ENCODE results near the gene NRSN1. TPM values are rescaled to one million over a fixed set of nuclear protein-coding genes. Genes with fewer than 3 reads are reported as not detected.

Gene NRSN1
- total RNA-seq, 2 donors from 2014 or later = 0.45 TPM; not detected in 1

DNA sequence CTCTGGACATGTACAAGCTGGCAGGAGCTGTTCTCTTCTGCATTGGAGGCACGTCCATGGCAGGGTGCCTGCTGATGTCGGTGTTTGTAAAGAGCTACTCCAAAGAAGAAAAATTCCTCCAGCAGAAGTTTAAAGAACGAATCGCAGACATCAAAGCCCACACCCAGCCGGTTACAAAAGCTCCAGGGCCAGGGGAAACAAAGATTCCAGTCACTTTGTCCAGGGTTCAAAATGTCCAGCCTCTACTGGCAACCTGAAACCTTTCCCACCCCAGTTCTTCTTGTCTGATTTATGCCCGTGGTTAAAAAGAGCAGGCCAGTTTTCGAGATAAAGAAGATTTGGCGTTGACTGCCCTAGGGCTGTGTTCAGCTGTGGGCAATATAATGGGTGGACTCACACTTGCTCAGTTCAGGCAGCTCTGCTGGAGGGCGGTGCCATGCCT is 19.7 kb downstream of the NRSN1 start:
- 26% methylated on average over 9 of the region's 9 CpGs for WGBS
- H3K9me3 ChIP-seq = no peaks in the 10 kb centered on the region
- TF ChIP-seq POLR2AphosphoS5 (IDR thresholded peaks at IDR 0.05) (no peak), POLR2A (IDR thresholded peaks at IDR 0.05) (no peak)
- TF ChIP-seq, protein P1, sequence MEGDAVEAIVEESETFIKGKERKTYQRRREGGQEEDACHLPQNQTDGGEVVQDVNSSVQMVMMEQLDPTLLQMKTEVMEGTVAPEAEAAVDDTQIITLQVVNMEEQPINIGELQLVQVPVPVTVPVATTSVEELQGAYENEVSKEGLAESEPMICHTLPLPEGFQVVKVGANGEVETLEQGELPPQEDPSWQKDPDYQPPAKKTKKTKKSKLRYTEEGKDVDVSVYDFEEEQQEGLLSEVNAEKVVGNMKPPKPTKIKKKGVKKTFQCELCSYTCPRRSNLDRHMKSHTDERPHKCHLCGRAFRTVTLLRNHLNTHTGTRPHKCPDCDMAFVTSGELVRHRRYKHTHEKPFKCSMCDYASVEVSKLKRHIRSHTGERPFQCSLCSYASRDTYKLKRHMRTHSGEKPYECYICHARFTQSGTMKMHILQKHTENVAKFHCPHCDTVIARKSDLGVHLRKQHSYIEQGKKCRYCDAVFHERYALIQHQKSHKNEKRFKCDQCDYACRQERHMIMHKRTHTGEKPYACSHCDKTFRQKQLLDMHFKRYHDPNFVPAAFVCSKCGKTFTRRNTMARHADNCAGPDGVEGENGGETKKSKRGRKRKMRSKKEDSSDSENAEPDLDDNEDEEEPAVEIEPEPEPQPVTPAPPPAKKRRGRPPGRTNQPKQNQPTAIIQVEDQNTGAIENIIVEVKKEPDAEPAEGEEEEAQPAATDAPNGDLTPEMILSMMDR (IDR thresholded peaks at IDR 0.05) = no peak
- no peak overlapping the region for H3K4me3 ChIP-seq
- H3K27me3 ChIP-seq (replicated peaks; ENCODE audit: insufficient read depth) = no peaks in the 10 kb centered on the region
- H3K4me1 ChIP-seq (replicated peaks) = no peaks in the 10 kb centered on the region
- H3K27ac ChIP-seq = no peak overlapping the region
- intact Hi-C loops (cut with DNase I) = no loop called here
- no peak for DNase-seq (ENCODE audit: low spot score)
- no peaks in the 10 kb centered on the region for H3K36me3 ChIP-seq

DNA sequence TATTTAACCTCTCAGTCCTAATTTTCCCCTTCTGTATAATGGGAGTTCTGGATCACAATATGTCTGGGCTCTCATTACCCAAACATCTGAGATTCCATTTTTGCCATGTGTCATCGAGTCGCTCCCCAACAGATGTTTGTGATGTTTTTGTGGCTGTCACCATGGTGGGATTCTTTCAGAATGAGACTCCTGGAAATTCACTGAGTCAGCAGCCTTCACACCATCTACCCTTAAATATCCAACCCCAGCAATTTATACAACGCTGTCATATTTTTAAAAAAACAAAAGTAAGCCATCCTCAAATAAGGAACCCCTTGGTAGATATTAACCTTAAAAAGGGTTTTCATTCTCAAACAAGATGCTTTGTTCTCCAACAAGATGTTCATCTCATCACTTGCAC is 20.9 kb downstream of the NRSN1 start:
- Histone ChIP-seq H3K36me3 (no peaks in the 10 kb centered on the region), H3K9me3 (no peaks in the 10 kb centered on the region), H3K27me3 (replicated peaks; ENCODE audit: insufficient read depth) (no peaks in the 10 kb centered on the region), H3K27ac (no peak overlapping the region), H3K4me1 (replicated peaks) (no peaks in the 10 kb centered on the region), H3K4me3 (no peak overlapping the region)
- DNase-seq (ENCODE audit: low spot score) = no peak
- intact Hi-C loops (cut with DNase I) = no loop called here
- 88% methylated on average over 3 of the region's 3 CpGs for WGBS
- TF ChIP-seq POLR2AphosphoS5 (IDR thresholded peaks at IDR 0.05) (no peak), POLR2A (IDR thresholded peaks at IDR 0.05) (no peak)
- TF ChIP-seq, protein P1 (IDR thresholded peaks at IDR 0.05) = no peak

DNA sequence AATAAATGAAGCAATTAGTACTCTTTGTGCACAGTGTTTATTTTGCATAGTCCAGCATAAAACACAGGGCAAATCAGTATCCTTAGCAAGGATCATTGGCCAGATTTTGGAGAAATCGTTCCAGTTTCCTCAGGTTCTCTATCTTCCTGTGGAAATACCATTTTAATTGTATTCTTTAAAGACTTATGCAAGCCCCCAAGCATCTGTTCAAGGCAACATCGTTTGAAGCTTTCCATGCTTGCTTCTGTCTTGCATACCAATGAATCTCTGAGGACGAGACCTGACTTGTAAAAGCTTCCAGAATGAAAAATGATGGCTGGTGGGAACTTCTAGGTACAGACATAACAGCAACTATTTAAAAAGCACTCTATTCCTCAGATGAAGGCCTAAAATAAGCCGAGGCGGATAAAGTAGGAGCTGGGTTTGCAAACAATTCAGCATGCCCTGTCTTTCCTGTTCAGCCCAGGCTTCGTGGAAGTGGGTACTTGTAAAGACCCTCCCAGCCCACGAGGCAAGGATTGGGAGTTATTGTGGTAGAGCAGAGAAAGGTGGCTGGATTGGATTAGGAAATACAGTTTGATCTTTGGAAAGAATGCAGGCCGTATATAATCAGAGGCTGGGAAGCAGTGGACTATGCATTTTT is 21.6 kb downstream of the NRSN1 start:
- TF ChIP-seq POLR2A (IDR thresholded peaks at IDR 0.05) (no peak), POLR2AphosphoS5 (IDR thresholded peaks at IDR 0.05) (no peak)
- TF ChIP-seq, protein P1 (IDR thresholded peaks at IDR 0.05) = no peak
- WGBS = 33% methylated on average over 8 of the region's 8 CpGs
- intact Hi-C loops (cut with DNase I) = no loop called here

DNA sequence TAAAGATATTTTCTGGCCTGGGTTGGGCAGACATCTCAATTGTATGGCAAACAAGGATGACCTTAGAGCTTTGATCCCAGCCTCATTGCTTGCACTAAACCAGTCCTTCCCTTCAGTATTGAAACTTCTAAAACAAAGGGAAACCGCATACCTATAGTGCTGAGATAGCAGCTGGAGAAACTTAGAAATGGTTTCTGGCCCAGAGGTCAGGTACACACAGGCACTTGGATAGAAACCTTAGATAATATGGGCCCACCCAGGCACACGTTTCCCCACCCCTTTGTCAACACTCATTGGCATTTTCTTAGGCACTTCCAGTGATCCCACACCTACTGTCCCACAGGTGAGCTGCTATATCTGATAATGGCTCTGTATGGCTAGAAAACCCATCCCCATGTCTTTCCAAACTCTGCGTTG is 22.1 kb downstream of the NRSN1 start:
- TF ChIP-seq, protein P1 (IDR thresholded peaks at IDR 0.05) = no peak
- TF ChIP-seq POLR2A (IDR thresholded peaks at IDR 0.05) (no peak), POLR2AphosphoS5 (IDR thresholded peaks at IDR 0.05) (no peak)
- no peaks in the 10 kb centered on the region for H3K4me1 ChIP-seq (replicated peaks)
- intact Hi-C loops (cut with DNase I) = no loop called here
- H3K27me3 ChIP-seq (replicated peaks; ENCODE audit: insufficient read depth) = no peaks in the 10 kb centered on the region
- 87% methylated on average over 3 of the region's 3 CpGs for WGBS
- H3K36me3 ChIP-seq = no peaks in the 10 kb centered on the region
- DNase-seq (ENCODE audit: low spot score) = no peak
- no peaks in the 10 kb centered on the region for H3K9me3 ChIP-seq
- H3K27ac ChIP-seq = no peak overlapping the region
- no peak overlapping the region for H3K4me3 ChIP-seq

More for the DNA sequence above, 21.6 kb downstream of the NRSN1 start:
- Histone ChIP-seq H3K4me1 (replicated peaks) (no peaks in the 10 kb centered on the region), H3K27ac (no peak overlapping the region), H3K4me3 (no peak overlapping the region), H3K36me3 (no peaks in the 10 kb centered on the region), H3K9me3 (no peaks in the 10 kb centered on the region), H3K27me3 (replicated peaks; ENCODE audit: insufficient read depth) (no peaks in the 10 kb centered on the region)
- no peak for DNase-seq (ENCODE audit: low spot score)

DNA sequence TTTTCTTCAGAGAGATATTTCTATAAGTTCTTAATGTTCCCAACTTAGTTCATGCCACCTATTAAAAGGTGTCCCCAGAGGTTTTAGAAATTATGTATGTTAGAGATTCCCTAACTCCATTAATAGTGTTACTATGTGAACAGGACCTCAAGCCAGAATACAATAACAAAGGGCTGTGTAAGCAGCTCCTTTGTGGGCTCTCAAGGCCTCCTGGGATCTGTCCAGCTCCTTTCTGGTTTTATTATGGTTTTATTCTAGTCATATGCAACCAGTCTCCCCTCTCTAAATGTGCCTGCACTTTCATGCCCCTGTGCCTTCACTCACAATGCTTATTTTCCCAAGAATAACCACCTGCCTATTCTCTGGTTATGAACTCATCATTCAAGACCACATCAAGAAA is 22.7 kb downstream of the NRSN1 start:
- no peak for TF ChIP-seq POLR2AphosphoS5 (IDR thresholded peaks at IDR 0.05)
- TF ChIP-seq, protein P1 (IDR thresholded peaks at IDR 0.05) = no peak
- TF ChIP-seq POLR2A (IDR thresholded peaks at IDR 0.05) = no peak
- H3K36me3 ChIP-seq = no peaks in the 10 kb centered on the region

More for the DNA sequence above, 22.7 kb downstream of the NRSN1 start:
- intact Hi-C loops (cut with DNase I) = no loop called here
- Histone ChIP-seq H3K4me3 (no peak overlapping the region), H3K9me3 (no peaks in the 10 kb centered on the region), H3K27ac (no peak overlapping the region), H3K27me3 (replicated peaks; ENCODE audit: insufficient read depth) (no peaks in the 10 kb centered on the region), H3K4me1 (replicated peaks) (no peaks in the 10 kb centered on the region)
- no peak for DNase-seq (ENCODE audit: low spot score)

All from prostate gland (tissue), 2 donors.